Measurements from ENCODE around the gene GRID2IP. TPM values are rescaled to one million over a fixed set of nuclear protein-coding genes. Genes with fewer than 3 reads are reported as not detected.

GRID2IP gene
- total and polyA plus RNA-seq, 2 of the 8 experiments (the other 6 are each of a cell fraction or from before 2014, with no cell fraction given), result 0.80 to 1.3 TPM

DNA sequence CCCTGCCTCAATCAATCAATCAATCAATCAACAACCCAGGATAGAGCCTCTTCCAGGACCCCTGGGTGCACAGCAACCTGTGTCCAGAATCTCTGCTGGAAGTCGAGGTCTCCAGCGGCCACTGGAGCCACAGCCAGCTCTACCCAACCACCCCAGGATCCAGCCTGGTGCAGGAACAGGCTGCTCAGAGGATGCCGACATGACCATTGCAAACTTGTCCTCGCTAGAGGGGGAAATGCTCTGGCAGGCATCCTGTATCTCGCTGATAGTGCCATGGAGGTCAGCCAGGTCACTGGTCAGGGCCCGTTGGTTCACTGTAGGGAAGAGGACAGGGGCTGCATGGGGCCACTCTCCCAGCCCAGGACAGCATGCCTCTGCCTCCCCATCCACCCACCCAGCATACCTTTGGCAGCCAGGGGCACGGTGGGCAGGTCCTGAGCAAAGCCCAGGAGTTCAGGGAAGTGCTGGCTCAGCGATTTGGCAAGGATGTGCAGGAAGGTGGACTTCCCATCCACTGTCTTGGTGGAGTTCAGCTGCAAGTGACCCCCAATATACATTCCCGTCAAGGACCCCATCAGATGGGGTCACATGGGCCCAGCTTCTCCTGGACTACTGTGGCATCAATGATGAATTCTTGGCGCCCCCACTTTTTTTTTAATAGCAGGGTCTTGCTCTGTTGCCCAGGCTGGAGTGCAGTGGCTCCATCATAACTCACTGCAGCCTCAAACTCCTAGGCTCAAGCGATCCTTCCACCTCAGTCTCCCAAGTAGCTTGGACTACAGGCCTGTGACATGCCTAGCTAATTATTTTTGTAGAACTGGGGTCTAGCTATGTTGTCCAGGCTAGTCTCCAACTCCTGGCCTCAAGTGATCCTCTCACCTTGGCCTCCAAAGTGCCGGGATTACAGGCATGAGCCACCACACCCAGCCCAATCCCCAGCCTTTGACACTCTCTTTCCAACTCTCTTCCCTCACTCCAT is 49.4 kb downstream of the GRID2IP start:
- CTCF ChIA-PET (ENCODE audit: partially characterized antibody), result interaction anchor here (0.6 to 1.2 kb wide), 3 partner anchors 14 to 61 kb away, joined by 3 to 4 read pairs (median 3); no protein-coding TSS in a partner anchor
- peaks cover 11% of the 10 kb centered on the region; the same call in 1 of the 2 replicates for H3K23me2 ChIP-seq (ENCODE audit: low read depth, low read length)

More for the DNA sequence above, 49.4 kb downstream of the GRID2IP start:
- no peak overlapping the region for H2BK120ac ChIP-seq (replicated peaks; ENCODE audit: low read depth, low read length)
- H2BK15ac ChIP-seq (ENCODE audit: low read length), result no peak overlapping the region
- no peak overlapping the region for H3K14ac ChIP-seq (ENCODE audit: insufficient read length)
- H2BK5ac ChIP-seq (ENCODE audit: low read depth, low read length), result no peak overlapping the region
- WGBS, 2 experiments (ENCODE audit: extremely low coverage in 1 of 2, insufficient coverage in 1 of 2, insufficient read length in 1 of 2, insufficient replicate concordance in 2 of 2, low coverage in 1 of 2, low lambda C conversion rate in 2 of 2, missing lambda C conversion rate in 1 of 2), result 91% methylated on average over 10 of the region's 12 CpGs; no CpG with 5 or more reads in 1 of the 2 experiments
- H3K18ac ChIP-seq (ENCODE audit: extremely low read depth, low read length), result no peak overlapping the region
- H2AK5ac ChIP-seq (ENCODE audit: low read depth, low read length), result no peak overlapping the region
- no peaks in the 10 kb centered on the region; a peak in 1 of 8 replicates for H3K36me3 ChIP-seq (ENCODE audit: control insufficient read depth in 2 of 4, insufficient read depth in 4 of 4, low read length in 3 of 4)
- no peaks in the 10 kb centered on the region for H3K79me1 ChIP-seq (ENCODE audit: low read depth, low read length)
- H3K4me2 ChIP-seq (ENCODE audit: insufficient read depth in 1 of 2, low read depth in 2 of 2, low read length in 2 of 2), result peak overlapping the region in 1 of 2 experiments; percentile 98; a peak in 1 of 4 replicates
- H3K4me1 ChIP-seq (replicated peaks in 1 of 4; ENCODE audit: control insufficient read depth in 3 of 4, insufficient read depth in 4 of 4, low read length in 3 of 4), result peaks cover 0 to 14% (median 6%) of the 10 kb centered on the region in 4 experiments; a peak in 6 of 7 replicates
- H3K9ac ChIP-seq (replicated peaks in 1 of 4; ENCODE audit: extremely low read depth in 1 of 4, low read depth in 3 of 4, low read length in 3 of 4), result no peak overlapping the region
- H2AFZ ChIP-seq (ENCODE audit: low read length), result no peak overlapping the region
- H3K56ac ChIP-seq (replicated peaks; ENCODE audit: insufficient read length, low read depth, low read length), result no peak overlapping the region
- H4K20me1 ChIP-seq (replicated peaks in 1 of 2; ENCODE audit: control insufficient read depth in 1 of 2, insufficient read depth in 2 of 2, low read length in 2 of 2), result no peaks in the 10 kb centered on the region
- TF ChIP-seq MAFK (IDR thresholded peaks at IDR 0.05; ENCODE audit: low read depth, low read length) (peak; percentile 45; the same call in 1 of the 2 replicates), SIRT6 (IDR thresholded peaks at IDR 0.05; ENCODE audit: low read length) (no peak)
- no peak overlapping the region for H3K4ac ChIP-seq (replicated peaks; ENCODE audit: insufficient read length, low read depth, low read length)
- H4K5ac ChIP-seq (ENCODE audit: insufficient read length, low read depth, low read length), result no peak overlapping the region
- DNase-seq (ENCODE audit: low read depth in 1 of 2, low spot score in 2 of 2) (no peak), FAIRE-seq (no peak)
- H3K9me3 ChIP-seq (ENCODE audit: insufficient read depth in 2 of 2, low read depth in 1 of 2, low read length in 1 of 2), result no peaks in the 10 kb centered on the region
- H2BK12ac ChIP-seq (ENCODE audit: low read depth, low read length), result no peak overlapping the region
- no peak overlapping the region for H3K4me3 ChIP-seq (ENCODE audit: extremely low read depth in 1 of 4, insufficient read depth in 2 of 4, low read depth in 3 of 4, low read length in 4 of 4)
- no peak overlapping the region for H2BK20ac ChIP-seq (ENCODE audit: low read length)
- no peak overlapping the region for H3K27ac ChIP-seq (ENCODE audit: low read depth, low read length)
- H4K91ac ChIP-seq (replicated peaks; ENCODE audit: insufficient read length, low read length), result no peak overlapping the region
- H3K23ac ChIP-seq (ENCODE audit: insufficient read length), result no peak overlapping the region
- peaks cover 0 to 5% (median 1%) of the 10 kb centered on the region in 4 experiments; a peak in 4 of 7 replicates for H3K27me3 ChIP-seq (replicated peaks in 1 of 4; ENCODE audit: control insufficient read depth in 3 of 4, extremely low read depth in 1 of 4, insufficient read depth in 3 of 4, low read length in 3 of 4)
- no peak overlapping the region; the same call in 1 of the 2 replicates for H4K8ac ChIP-seq (ENCODE audit: extremely low read depth, insufficient read depth, low read length)
- peaks cover 0 to 2% of the 10 kb centered on the region in 2 experiments; a peak in 1 of 4 replicates for H3K79me2 ChIP-seq (ENCODE audit: control insufficient read depth in 1 of 2, insufficient read depth in 2 of 2, low read length in 2 of 2)
- POLR2A ChIA-PET (ENCODE audit: partially characterized antibody), result interaction anchor here (0.6 to 1.3 kb wide), 5 partner anchors 9 to 1993 kb away, joined by 3 read pairs; no protein-coding TSS in a partner anchor
